ENCODE data around the gene COX7B2.

COX7B2 gene

GRCh38 chr4:46909078-46909477, at the start of gene COX7B2:
Gene COX7B2 (minus strand): TSS chr4:46909245. CDS start chr4:46735192, 174,053 bp downstream.
- H3K4me3 ChIP-seq (ENCODE audit: low read length): no peak within 1 kb of the TSS
- no peak for TF ChIP-seq ZNF274 (IDR thresholded peaks at IDR 0.05; ENCODE audit: low read depth, low read length)

- H3K4me3 ChIP-seq (ENCODE audit: low read length): no peak overlapping the region
- TF ChIP-seq ZNF274 (IDR thresholded peaks at IDR 0.05; ENCODE audit: low read depth, low read length): no peak
These were observed 47.4 kb upstream of the COX7B2 start for GRCh38 chr4:46956451-46956850.

GRCh38 chr4:46955601-46956000, 46.6 kb upstream of the COX7B2 start:
- H3K4me3 ChIP-seq (ENCODE audit: low read length): no peak overlapping the region
- TF ChIP-seq ZNF274 (IDR thresholded peaks at IDR 0.05; ENCODE audit: low read depth, low read length): no peak

- no peak overlapping the region for H3K4me3 ChIP-seq (ENCODE audit: low read length)
- TF ChIP-seq ZNF274 (IDR thresholded peaks at IDR 0.05; ENCODE audit: low read depth, low read length): no peak
These were observed 45.6 kb upstream of the COX7B2 start for GRCh38 chr4:46954643-46955042.

GRCh38 chr4:46953564-46953963, 44.5 kb upstream of the COX7B2 start:
- TF ChIP-seq ZNF274 (IDR thresholded peaks at IDR 0.05; ENCODE audit: low read depth, low read length): no peak
- H3K4me3 ChIP-seq (ENCODE audit: low read length): no peak overlapping the region

- TF ChIP-seq ZNF274 (IDR thresholded peaks at IDR 0.05; ENCODE audit: low read depth, low read length): no peak
- no peak overlapping the region for H3K4me3 ChIP-seq (ENCODE audit: low read length)
These were observed 43.4 kb upstream of the COX7B2 start for GRCh38 chr4:46952451-46952850.

- TF ChIP-seq ZNF274 (IDR thresholded peaks at IDR 0.05; ENCODE audit: low read depth, low read length): no peak
These were observed 41.8 kb upstream of the COX7B2 start for GRCh38 chr4:46950826-46951225.

GRCh38 chr4:46949822-46950221, 40.8 kb upstream of the COX7B2 start:
- no peak overlapping the region for H3K4me3 ChIP-seq (ENCODE audit: low read length)
- no peak for TF ChIP-seq ZNF274 (IDR thresholded peaks at IDR 0.05; ENCODE audit: low read depth, low read length)

More at GRCh38 chr4:46950826-46951225, 41.8 kb upstream of the COX7B2 start:
- no peak overlapping the region for H3K4me3 ChIP-seq (ENCODE audit: low read length)

GRCh38 chr4:46947541-46947940, 38.5 kb upstream of the COX7B2 start:
- no peak for TF ChIP-seq ZNF274 (IDR thresholded peaks at IDR 0.05; ENCODE audit: low read depth, low read length)
- H3K4me3 ChIP-seq (ENCODE audit: low read length): no peak overlapping the region

GRCh38 chr4:46946919-46947536, 38.0 kb upstream of the COX7B2 start:
- no peak overlapping the region for H3K4me3 ChIP-seq (ENCODE audit: low read length)
- TF ChIP-seq ZNF274 (IDR thresholded peaks at IDR 0.05; ENCODE audit: low read depth, low read length): no peak

GRCh38 chr4:46945062-46945461, 36.0 kb upstream of the COX7B2 start:
- H3K4me3 ChIP-seq (ENCODE audit: low read length): no peak overlapping the region
- no peak for TF ChIP-seq ZNF274 (IDR thresholded peaks at IDR 0.05; ENCODE audit: low read depth, low read length)

- TF ChIP-seq ZNF274 (IDR thresholded peaks at IDR 0.05; ENCODE audit: low read depth, low read length): no peak
- no peak overlapping the region for H3K4me3 ChIP-seq (ENCODE audit: low read length)
These were observed 35.3 kb upstream of the COX7B2 start for GRCh38 chr4:46944345-46944744.

- H3K4me3 ChIP-seq (ENCODE audit: low read length): no peak overlapping the region
- no peak for TF ChIP-seq ZNF274 (IDR thresholded peaks at IDR 0.05; ENCODE audit: low read depth, low read length)
These were observed 28.4 kb upstream of the COX7B2 start for GRCh38 chr4:46937493-46937892.

- no peak overlapping the region for H3K4me3 ChIP-seq (ENCODE audit: low read length)
- TF ChIP-seq ZNF274 (IDR thresholded peaks at IDR 0.05; ENCODE audit: low read depth, low read length): no peak
These were observed 25.7 kb upstream of the COX7B2 start for GRCh38 chr4:46934726-46935125.

GRCh38 chr4:46933686-46934085, 24.6 kb upstream of the COX7B2 start:
- H3K4me3 ChIP-seq (ENCODE audit: low read length): no peak overlapping the region
- no peak for TF ChIP-seq ZNF274 (IDR thresholded peaks at IDR 0.05; ENCODE audit: low read depth, low read length)

GRCh38 chr4:46931981-46932380, 22.9 kb upstream of the COX7B2 start:
- no peak for TF ChIP-seq ZNF274 (IDR thresholded peaks at IDR 0.05; ENCODE audit: low read depth, low read length)
- no peak overlapping the region for H3K4me3 ChIP-seq (ENCODE audit: low read length)
